ENCODE measurements around the gene BDP1.

DNA sequence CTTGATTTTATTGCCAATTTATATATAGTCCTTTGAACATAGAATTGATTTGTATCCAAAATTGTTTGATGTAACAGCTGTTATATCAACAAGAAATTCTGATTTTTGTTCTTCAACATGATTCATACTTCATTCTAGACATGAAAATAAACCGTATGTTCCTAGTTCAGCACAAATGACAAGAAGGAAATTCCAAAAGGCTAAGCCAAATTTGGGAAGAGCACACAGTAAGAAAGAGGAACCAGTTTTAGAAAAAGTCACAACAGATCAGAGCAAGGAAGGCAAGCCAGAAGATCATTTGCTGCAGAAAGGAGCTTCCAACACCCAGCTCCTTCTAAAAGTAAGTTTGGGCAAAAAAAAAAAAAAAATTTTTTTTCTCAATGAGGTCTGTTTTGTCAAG lies 66.7 kb downstream of the BDP1 start:
- no peak for TF ChIP-seq POLR2A (IDR thresholded peaks at IDR 0.05; ENCODE audit: low read length)
- TF ChIP-seq GATA1 (IDR thresholded peaks at IDR 0.05; ENCODE audit: low read depth, low read length) = no peak

Measured in erythroblast (primary cell).